SKM-1 (cell line): Measurements from ENCODE around the gene MED13L.

Experiments
- DNase-seq: peaks from one replicate; lab custom pipeline; 2025; ENCODE audit not compliant: unreplicated experiment; lab: John Stamatoyannopoulos, UW

Gene MED13L

GRCh38 chr12:116157845-116158267 lies 119.6 kb downstream of the MED13L start:
- DNase-seq: no peak

GRCh38 chr12:116156614-116157013 lies 120.9 kb downstream of the MED13L start:
- DNase-seq: no peak

GRCh38 chr12:116155383-116155782 lies 122.1 kb downstream of the MED13L start:
- no peak for DNase-seq

GRCh38 chr12:116153983-116154382 lies 123.5 kb downstream of the MED13L start:
- no peak for DNase-seq

- DNase-seq: no peak
Measured at GRCh38 chr12:116153113-116153512, 124.4 kb downstream of the MED13L start.

GRCh38 chr12:116152268-116152667 lies 125.2 kb downstream of the MED13L start:
- DNase-seq: no peak

GRCh38 chr12:116150452-116150851 lies 127.0 kb downstream of the MED13L start:
- no peak for DNase-seq

- DNase-seq: no peak
Measured at GRCh38 chr12:116150001-116150400, 127.5 kb downstream of the MED13L start.

GRCh38 chr12:116148844-116149243 lies 128.6 kb downstream of the MED13L start:
- no peak for DNase-seq

GRCh38 chr12:116146386-116146785 lies 131.1 kb downstream of the MED13L start:
- DNase-seq: no peak

- DNase-seq: no peak
Measured at GRCh38 chr12:116145451-116145850, 132.0 kb downstream of the MED13L start.

- no peak for DNase-seq
Measured at GRCh38 chr12:116144384-116144783, 133.1 kb downstream of the MED13L start.

- no peak for DNase-seq
Measured at GRCh38 chr12:116143909-116144308, 133.6 kb downstream of the MED13L start.

- no peak for DNase-seq
Measured at GRCh38 chr12:116142936-116143898, 134.3 kb downstream of the MED13L start.

- no peak for DNase-seq
Measured at GRCh38 chr12:116141833-116142162, 135.7 kb downstream of the MED13L start.

- DNase-seq: no peak
Measured at GRCh38 chr12:116141110-116141832, 136.2 kb downstream of the MED13L start.

- DNase-seq: no peak
Measured at GRCh38 chr12:116140529-116140928, 137.0 kb downstream of the MED13L start.

- no peak for DNase-seq
Measured at GRCh38 chr12:116138781-116139180, 138.7 kb downstream of the MED13L start.

- DNase-seq: no peak
Measured at GRCh38 chr12:116138364-116138763, 139.1 kb downstream of the MED13L start.

- no peak for DNase-seq
Measured at GRCh38 chr12:116137318-116137717, 140.2 kb downstream of the MED13L start.

GRCh38 chr12:116136340-116136739 lies 141.2 kb downstream of the MED13L start:
- DNase-seq: no peak
